ENCODE results near the gene CENPV.

DNA sequence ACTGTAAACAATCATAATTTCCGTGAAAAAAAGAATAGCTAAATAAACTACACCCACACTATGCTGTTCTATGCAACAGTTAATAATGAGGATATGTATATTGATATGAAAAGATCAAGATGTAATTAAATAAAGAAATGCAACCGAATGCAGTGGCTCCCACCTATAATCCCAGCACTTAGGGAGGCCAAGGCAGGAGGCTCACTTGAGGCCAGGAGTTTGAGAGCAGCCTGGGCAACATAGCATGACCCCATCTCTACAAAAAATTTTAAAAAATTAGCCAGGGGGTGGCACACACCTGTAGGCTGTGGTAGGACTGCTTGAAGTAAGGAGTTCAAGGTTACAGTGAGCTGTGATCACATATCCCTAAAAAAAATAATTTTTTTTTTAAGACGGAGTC lies 14.9 kb downstream of the CENPV start:
- TF ChIP-seq, protein P1, sequence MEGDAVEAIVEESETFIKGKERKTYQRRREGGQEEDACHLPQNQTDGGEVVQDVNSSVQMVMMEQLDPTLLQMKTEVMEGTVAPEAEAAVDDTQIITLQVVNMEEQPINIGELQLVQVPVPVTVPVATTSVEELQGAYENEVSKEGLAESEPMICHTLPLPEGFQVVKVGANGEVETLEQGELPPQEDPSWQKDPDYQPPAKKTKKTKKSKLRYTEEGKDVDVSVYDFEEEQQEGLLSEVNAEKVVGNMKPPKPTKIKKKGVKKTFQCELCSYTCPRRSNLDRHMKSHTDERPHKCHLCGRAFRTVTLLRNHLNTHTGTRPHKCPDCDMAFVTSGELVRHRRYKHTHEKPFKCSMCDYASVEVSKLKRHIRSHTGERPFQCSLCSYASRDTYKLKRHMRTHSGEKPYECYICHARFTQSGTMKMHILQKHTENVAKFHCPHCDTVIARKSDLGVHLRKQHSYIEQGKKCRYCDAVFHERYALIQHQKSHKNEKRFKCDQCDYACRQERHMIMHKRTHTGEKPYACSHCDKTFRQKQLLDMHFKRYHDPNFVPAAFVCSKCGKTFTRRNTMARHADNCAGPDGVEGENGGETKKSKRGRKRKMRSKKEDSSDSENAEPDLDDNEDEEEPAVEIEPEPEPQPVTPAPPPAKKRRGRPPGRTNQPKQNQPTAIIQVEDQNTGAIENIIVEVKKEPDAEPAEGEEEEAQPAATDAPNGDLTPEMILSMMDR (IDR thresholded peaks at IDR 0.05; ENCODE audit: low read depth, low read length, poor library complexity, severe bottlenecking) = no peak
- TF ChIP-seq EZH2phosphoT487 (IDR thresholded peaks at IDR 0.05; ENCODE audit: borderline replicate concordance, low read length) = no peak
